HEK293 (cell line): Measurements from ENCODE around the gene FLCN.

Experiments used
- FEZF1 ChIP-seq: fragments of 450-650 bp; formaldehyde crosslinking; IDR thresholded peaks from 2 replicates; pipeline ENCODE4 v1.5.1; 2016; ENCODE audit warnings: missing biosample characterization, missing genetic modification characterization
- KLF10 ChIP-seq: fragments of 450-650 bp; IDR thresholded peaks from 2 replicates; pipeline ENCODE4 v1.5.1; 2018; ENCODE audit warnings: missing biosample characterization, mild to moderate bottlenecking, missing genetic modification characterization
- RBAK ChIP-seq: fragments of 450-650 bp; formaldehyde crosslinking; IDR thresholded peaks from 2 replicates; pipeline ENCODE4 v1.5.1; 2016; ENCODE audit warnings: missing biosample characterization, missing genetic modification characterization
- TCF7L2 ChIP-seq: IDR thresholded peaks from 2 replicates; pipeline ENCODE4 v1.6.1; 2011; ENCODE audit warnings: low read depth, mild to moderate bottlenecking, inconsistent platforms, low read length, moderate library complexity, borderline replicate concordance
- ZNF140 ChIP-seq: fragments of 450-650 bp; formaldehyde crosslinking; IDR thresholded peaks from 2 replicates; pipeline ENCODE4 v1.5.1; 2016; ENCODE audit warnings: missing biosample characterization, missing genetic modification characterization
- ZNF184 ChIP-seq: fragments of 450-650 bp; IDR thresholded peaks from 2 replicates; pipeline ENCODE4 v1.5.1; 2018; ENCODE audit warnings: missing biosample characterization, mild to moderate bottlenecking, missing genetic modification characterization
- ZNF311 ChIP-seq: fragments of 450-650 bp; formaldehyde crosslinking; IDR thresholded peaks from 2 replicates; pipeline ENCODE4 v1.5.1; 2017; ENCODE audit warnings: missing biosample characterization, missing genetic modification characterization, borderline replicate concordance
- ZNF747 ChIP-seq: fragments of 450-650 bp; formaldehyde crosslinking; IDR thresholded peaks from 2 replicates; pipeline ENCODE4 v1.5.1; 2016; ENCODE audit warnings: missing biosample characterization, missing genetic modification characterization
- TF ChIP-seq, protein P1 (sequence below): fragments of 450-650 bp; formaldehyde crosslinking; IDR thresholded peaks from 2 replicates; pipeline ENCODE4 v1.5.1; 2016; ENCODE audit warnings: missing biosample characterization, missing genetic modification characterization
- TF ChIP-seq, protein P2 (sequence below): fragments of 450-650 bp; formaldehyde crosslinking; IDR thresholded peaks from 2 replicates; pipeline ENCODE4 v1.5.1; 2016; ENCODE audit warnings: missing biosample characterization, missing genetic modification characterization
- TF ChIP-seq, protein P3 (sequence below): fragments of 450-650 bp; formaldehyde crosslinking; IDR thresholded peaks from 2 replicates; pipeline ENCODE4 v1.5.1; 2016; ENCODE audit warnings: missing biosample characterization, missing genetic modification characterization

DNA sequence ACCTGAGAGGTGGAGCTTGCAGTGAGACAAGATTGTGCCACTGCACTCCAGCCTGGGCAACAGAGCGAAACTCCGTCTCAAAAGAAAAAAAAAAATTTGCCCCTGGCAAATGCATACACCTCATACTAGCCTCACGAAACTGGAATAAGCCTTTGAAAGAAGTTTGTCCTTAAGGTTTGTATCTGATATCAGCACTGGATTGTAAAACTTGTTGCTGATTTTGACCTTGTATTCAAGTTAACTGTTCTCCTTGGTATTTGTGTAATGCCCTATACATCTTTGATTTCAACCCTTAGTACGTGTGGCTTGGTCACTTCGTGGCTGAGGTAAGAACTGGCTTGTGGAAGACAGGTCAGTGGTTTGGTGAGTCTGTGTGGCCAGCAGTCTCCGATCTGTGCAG, 6.2 kb upstream of the FLCN start:
- TF ChIP-seq, protein P1, sequence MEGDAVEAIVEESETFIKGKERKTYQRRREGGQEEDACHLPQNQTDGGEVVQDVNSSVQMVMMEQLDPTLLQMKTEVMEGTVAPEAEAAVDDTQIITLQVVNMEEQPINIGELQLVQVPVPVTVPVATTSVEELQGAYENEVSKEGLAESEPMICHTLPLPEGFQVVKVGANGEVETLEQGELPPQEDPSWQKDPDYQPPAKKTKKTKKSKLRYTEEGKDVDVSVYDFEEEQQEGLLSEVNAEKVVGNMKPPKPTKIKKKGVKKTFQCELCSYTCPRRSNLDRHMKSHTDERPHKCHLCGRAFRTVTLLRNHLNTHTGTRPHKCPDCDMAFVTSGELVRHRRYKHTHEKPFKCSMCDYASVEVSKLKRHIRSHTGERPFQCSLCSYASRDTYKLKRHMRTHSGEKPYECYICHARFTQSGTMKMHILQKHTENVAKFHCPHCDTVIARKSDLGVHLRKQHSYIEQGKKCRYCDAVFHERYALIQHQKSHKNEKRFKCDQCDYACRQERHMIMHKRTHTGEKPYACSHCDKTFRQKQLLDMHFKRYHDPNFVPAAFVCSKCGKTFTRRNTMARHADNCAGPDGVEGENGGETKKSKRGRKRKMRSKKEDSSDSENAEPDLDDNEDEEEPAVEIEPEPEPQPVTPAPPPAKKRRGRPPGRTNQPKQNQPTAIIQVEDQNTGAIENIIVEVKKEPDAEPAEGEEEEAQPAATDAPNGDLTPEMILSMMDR (tag by site-specific recombination): no peak
- TF ChIP-seq TCF7L2 (no peak), ZNF311 (tag by site-specific recombination) (no peak), FEZF1 (tag by site-specific recombination) (no peak), RBAK (no peak), KLF10 (tag by site-specific recombination) (no peak), ZNF140 (tag by site-specific recombination) (no peak), ZNF747 (no peak), ZNF184 (tag by site-specific recombination) (no peak)
- TF ChIP-seq, protein P2, sequence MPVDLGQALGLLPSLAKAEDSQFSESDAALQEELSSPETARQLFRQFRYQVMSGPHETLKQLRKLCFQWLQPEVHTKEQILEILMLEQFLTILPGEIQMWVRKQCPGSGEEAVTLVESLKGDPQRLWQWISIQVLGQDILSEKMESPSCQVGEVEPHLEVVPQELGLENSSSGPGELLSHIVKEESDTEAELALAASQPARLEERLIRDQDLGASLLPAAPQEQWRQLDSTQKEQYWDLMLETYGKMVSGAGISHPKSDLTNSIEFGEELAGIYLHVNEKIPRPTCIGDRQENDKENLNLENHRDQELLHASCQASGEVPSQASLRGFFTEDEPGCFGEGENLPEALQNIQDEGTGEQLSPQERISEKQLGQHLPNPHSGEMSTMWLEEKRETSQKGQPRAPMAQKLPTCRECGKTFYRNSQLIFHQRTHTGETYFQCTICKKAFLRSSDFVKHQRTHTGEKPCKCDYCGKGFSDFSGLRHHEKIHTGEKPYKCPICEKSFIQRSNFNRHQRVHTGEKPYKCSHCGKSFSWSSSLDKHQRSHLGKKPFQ (tag by site-specific recombination): no peak
- TF ChIP-seq, protein P3, sequence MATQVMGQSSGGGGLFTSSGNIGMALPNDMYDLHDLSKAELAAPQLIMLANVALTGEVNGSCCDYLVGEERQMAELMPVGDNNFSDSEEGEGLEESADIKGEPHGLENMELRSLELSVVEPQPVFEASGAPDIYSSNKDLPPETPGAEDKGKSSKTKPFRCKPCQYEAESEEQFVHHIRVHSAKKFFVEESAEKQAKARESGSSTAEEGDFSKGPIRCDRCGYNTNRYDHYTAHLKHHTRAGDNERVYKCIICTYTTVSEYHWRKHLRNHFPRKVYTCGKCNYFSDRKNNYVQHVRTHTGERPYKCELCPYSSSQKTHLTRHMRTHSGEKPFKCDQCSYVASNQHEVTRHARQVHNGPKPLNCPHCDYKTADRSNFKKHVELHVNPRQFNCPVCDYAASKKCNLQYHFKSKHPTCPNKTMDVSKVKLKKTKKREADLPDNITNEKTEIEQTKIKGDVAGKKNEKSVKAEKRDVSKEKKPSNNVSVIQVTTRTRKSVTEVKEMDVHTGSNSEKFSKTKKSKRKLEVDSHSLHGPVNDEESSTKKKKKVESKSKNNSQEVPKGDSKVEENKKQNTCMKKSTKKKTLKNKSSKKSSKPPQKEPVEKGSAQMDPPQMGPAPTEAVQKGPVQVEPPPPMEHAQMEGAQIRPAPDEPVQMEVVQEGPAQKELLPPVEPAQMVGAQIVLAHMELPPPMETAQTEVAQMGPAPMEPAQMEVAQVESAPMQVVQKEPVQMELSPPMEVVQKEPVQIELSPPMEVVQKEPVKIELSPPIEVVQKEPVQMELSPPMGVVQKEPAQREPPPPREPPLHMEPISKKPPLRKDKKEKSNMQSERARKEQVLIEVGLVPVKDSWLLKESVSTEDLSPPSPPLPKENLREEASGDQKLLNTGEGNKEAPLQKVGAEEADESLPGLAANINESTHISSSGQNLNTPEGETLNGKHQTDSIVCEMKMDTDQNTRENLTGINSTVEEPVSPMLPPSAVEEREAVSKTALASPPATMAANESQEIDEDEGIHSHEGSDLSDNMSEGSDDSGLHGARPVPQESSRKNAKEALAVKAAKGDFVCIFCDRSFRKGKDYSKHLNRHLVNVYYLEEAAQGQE (tag by site-specific recombination): no peak
